Activated CD4-positive, alpha-beta T cell treated with anti-CD3 and anti-CD28 coated beads for 4 hours (primary cell): ENCODE data around the gene PM20D2.

Source experiments
- DNase-seq, 2 donors: peaks; one replicate each; pipeline ENCODE4 v3.0.0-alpha.2; 2020

The PM20D2 gene

GRCh38 chr6:89146718-89147700 lies 1.2 kb downstream of the PM20D2 start:
- peak in 1 of 2 donors; percentile 23 for DNase-seq

- peak; percentile 30 to 38 for DNase-seq
These were observed 2.3 kb downstream of the PM20D2 start for GRCh38 chr6:89148016-89148750.

GRCh38 chr6:89154131-89154530 lies 8.3 kb downstream of the PM20D2 start:
- no peak for DNase-seq

GRCh38 chr6:89160331-89161092 lies 14.7 kb downstream of the PM20D2 start:
- no peak for DNase-seq

- DNase-seq = no peak
These were observed 15.6 kb downstream of the PM20D2 start for GRCh38 chr6:89161326-89162046.

- no peak for DNase-seq
These were observed 16.2 kb downstream of the PM20D2 start for GRCh38 chr6:89162047-89162371.

GRCh38 chr6:89172131-89172530 lies 26.3 kb downstream of the PM20D2 start:
- no peak for DNase-seq

GRCh38 chr6:89173634-89174033 lies 27.8 kb downstream of the PM20D2 start:
- DNase-seq = no peak

GRCh38 chr6:89180112-89180511 lies 34.3 kb downstream of the PM20D2 start:
- DNase-seq = no peak

GRCh38 chr6:89180971-89181370 lies 35.1 kb downstream of the PM20D2 start:
- no peak for DNase-seq

GRCh38 chr6:89183294-89183693 lies 37.4 kb downstream of the PM20D2 start:
- DNase-seq = no peak

- DNase-seq = no peak
These were observed 38.5 kb downstream of the PM20D2 start for GRCh38 chr6:89184344-89184743.

GRCh38 chr6:89186762-89187161 lies 40.9 kb downstream of the PM20D2 start:
- no peak for DNase-seq

- DNase-seq = no peak
These were observed 41.6 kb downstream of the PM20D2 start for GRCh38 chr6:89187504-89187903.

GRCh38 chr6:89190741-89191140 lies 44.9 kb downstream of the PM20D2 start:
- DNase-seq = no peak

- no peak for DNase-seq
These were observed 48.7 kb downstream of the PM20D2 start for GRCh38 chr6:89194559-89194958.

- DNase-seq = no peak
These were observed 51.3 kb downstream of the PM20D2 start for GRCh38 chr6:89197141-89197540.

GRCh38 chr6:89198235-89198634 lies 52.4 kb downstream of the PM20D2 start:
- DNase-seq = no peak

GRCh38 chr6:89199579-89199978 lies 53.7 kb downstream of the PM20D2 start:
- DNase-seq = no peak

- no peak for DNase-seq
These were observed 54.9 kb downstream of the PM20D2 start for GRCh38 chr6:89200706-89201215.

- no peak for DNase-seq
These were observed 58.2 kb downstream of the PM20D2 start for GRCh38 chr6:89204096-89204495.

- no peak for DNase-seq
These were observed 60.0 kb downstream of the PM20D2 start for GRCh38 chr6:89205819-89206218.
